Measurements from ENCODE around the gene VPS41. TPM values are rescaled to one million over a fixed set of nuclear protein-coding genes. Genes with fewer than 3 reads are reported as not detected.

The VPS41 gene
- total RNA-seq, 2 donors from 2014 or later = 39.1 to 52.5 TPM

GRCh38 chr7:38703093-38703492, 205.9 kb downstream of the VPS41 start:
- TF ChIP-seq CTCF (IDR thresholded peaks at IDR 0.05) = no peak
- no peak for ATAC-seq (ENCODE audit: insufficient number of reproducible peaks, low FRiP score, low read depth)
- no peak for DNase-seq (ENCODE audit: low spot score)
- H3K27ac ChIP-seq = no peak overlapping the region
- H3K4me1 ChIP-seq (ENCODE audit: control insufficient read depth in 1 of 2, low read depth in 2 of 2) = no peaks in the 10 kb centered on the region
- no peaks in the 10 kb centered on the region for H3K27me3 ChIP-seq (replicated peaks; ENCODE audit: insufficient read depth)
- H3K4me3 ChIP-seq = no peak overlapping the region
- H3K9me3 ChIP-seq = no peaks in the 10 kb centered on the region
- H3K36me3 ChIP-seq = no peaks in the 10 kb centered on the region

- no peaks in the 10 kb centered on the region for H3K4me1 ChIP-seq (ENCODE audit: control insufficient read depth in 1 of 2, low read depth in 2 of 2)
- no peaks in the 10 kb centered on the region for H3K27me3 ChIP-seq (replicated peaks; ENCODE audit: insufficient read depth)
- no peak overlapping the region for H3K27ac ChIP-seq
- no peaks in the 10 kb centered on the region for H3K9me3 ChIP-seq
- TF ChIP-seq CTCF (IDR thresholded peaks at IDR 0.05) = no peak
- no peak for DNase-seq (ENCODE audit: low spot score)
- no peak overlapping the region for H3K4me3 ChIP-seq
- no peak for ATAC-seq (ENCODE audit: insufficient number of reproducible peaks, low FRiP score, low read depth)
- H3K36me3 ChIP-seq = no peaks in the 10 kb centered on the region
Measured at GRCh38 chr7:38702002-38702535, 206.9 kb downstream of the VPS41 start.

- Histone ChIP-seq H3K4me1 (ENCODE audit: control insufficient read depth in 1 of 2, low read depth in 2 of 2) (no peaks in the 10 kb centered on the region), H3K9me3 (no peaks in the 10 kb centered on the region), H3K36me3 (no peaks in the 10 kb centered on the region), H3K4me3 (no peak overlapping the region), H3K27me3 (replicated peaks; ENCODE audit: insufficient read depth) (no peaks in the 10 kb centered on the region), H3K27ac (no peak overlapping the region)
- TF ChIP-seq CTCF (IDR thresholded peaks at IDR 0.05) = no peak
- DNase-seq (ENCODE audit: low spot score) (no peak), ATAC-seq (ENCODE audit: insufficient number of reproducible peaks, low FRiP score, low read depth) (no peak)
Measured at GRCh38 chr7:38700116-38700515, 208.9 kb downstream of the VPS41 start.

- Histone ChIP-seq H3K4me1 (ENCODE audit: control insufficient read depth in 1 of 2, low read depth in 2 of 2) (no peaks in the 10 kb centered on the region), H3K27ac (no peak overlapping the region), H3K36me3 (no peaks in the 10 kb centered on the region), H3K27me3 (replicated peaks; ENCODE audit: insufficient read depth) (no peaks in the 10 kb centered on the region), H3K4me3 (no peak overlapping the region), H3K9me3 (no peaks in the 10 kb centered on the region)
- DNase-seq (ENCODE audit: low spot score) (no peak), ATAC-seq (ENCODE audit: insufficient number of reproducible peaks, low FRiP score, low read depth) (no peak)
- no peak for TF ChIP-seq CTCF (IDR thresholded peaks at IDR 0.05)
Measured at GRCh38 chr7:38699471-38699870, 209.5 kb downstream of the VPS41 start.

GRCh38 chr7:38694326-38694725, 214.7 kb downstream of the VPS41 start:
- no peak overlapping the region for H3K27ac ChIP-seq

More at GRCh38 chr7:38694326-38694725, 214.7 kb downstream of the VPS41 start:
- ATAC-seq (ENCODE audit: insufficient number of reproducible peaks, low FRiP score, low read depth) (no peak), DNase-seq (ENCODE audit: low spot score) (no peak)
- H3K36me3 ChIP-seq = no peaks in the 10 kb centered on the region
- H3K4me3 ChIP-seq = no peak overlapping the region
- H3K27me3 ChIP-seq (replicated peaks; ENCODE audit: insufficient read depth) = no peaks in the 10 kb centered on the region
- H3K4me1 ChIP-seq (ENCODE audit: control insufficient read depth in 1 of 2, low read depth in 2 of 2) = no peaks in the 10 kb centered on the region
- H3K9me3 ChIP-seq = no peaks in the 10 kb centered on the region
- TF ChIP-seq CTCF (IDR thresholded peaks at IDR 0.05) = no peak

Data from thoracic aorta (tissue), 2 donors.